DND-41 (cell line): Measurements from ENCODE around the gene SLC38A5.

Experiments
- ATAC-seq: fragments of 200-7000 bp; cut with Tn5 transposase; 3 replicates; pipeline ENCODE4 v1.9.1; 2021; ENCODE audit warnings: low read depth; ENCODE audit not compliant: insufficient read depth
- DNase-seq: peaks from one replicate; pipeline ENCODE4 v3.0.0-alpha.2; 2020
- H2AFZ ChIP-seq: 2 replicates; pipeline ENCODE4 v1.6.0; 2012; ENCODE audit warnings: low read depth, low read length
- H3K27ac ChIP-seq: 2 replicates; pipeline ENCODE4 v1.5.1; 2012; ENCODE audit warnings: low read length, inconsistent platforms
- H3K27me3 ChIP-seq: fragments of 200-600 bp; sonication (generic); 2 replicates; pipeline ENCODE4 v1.6.0; 2012; ENCODE audit warnings: low read length, mild to moderate bottlenecking, inconsistent platforms; ENCODE audit not compliant: insufficient read depth, poor library complexity
- H3K36me3 ChIP-seq: 2 replicates; pipeline ENCODE4 v1.5.1; 2012; ENCODE audit warnings: low read length, inconsistent platforms; ENCODE audit not compliant: insufficient read depth
- H3K4me1 ChIP-seq: 2 replicates; pipeline ENCODE4 v1.5.1; 2012; ENCODE audit warnings: mild to moderate bottlenecking, low read length; ENCODE audit not compliant: insufficient read depth
- H3K4me2 ChIP-seq: 2 replicates; pipeline ENCODE4 v1.6.0; 2012; ENCODE audit warnings: mild to moderate bottlenecking, moderate library complexity, low read length, inconsistent platforms; ENCODE audit not compliant: insufficient read depth
- H3K4me3 ChIP-seq, 2 experiments: fragments of 200-600 bp in 1 of 2; shearing (Covaris generic) in 1 of 2; 2 replicates each; pipeline ENCODE4 v1.5.1; 2012 to 2016; ENCODE audit warnings: inconsistent platforms in 2 of 2, low read length in 2 of 2, mild to moderate bottlenecking in 2 of 2, low read depth in 1 of 2, moderate library complexity in 1 of 2
- H3K79me2 ChIP-seq: 2 replicates; pipeline ENCODE4 v1.6.0; 2012; ENCODE audit warnings: low read length, inconsistent platforms; ENCODE audit not compliant: insufficient read depth
- H3K9ac ChIP-seq: 2 replicates; pipeline ENCODE4 v1.6.0; 2012; ENCODE audit warnings: low read depth, mild to moderate bottlenecking, inconsistent platforms, low read length, moderate library complexity
- H3K9me3 ChIP-seq: 2 replicates; pipeline ENCODE4 v1.5.1; 2012; ENCODE audit warnings: low read length, moderate library complexity, mild to moderate bottlenecking, inconsistent platforms; ENCODE audit not compliant: insufficient read depth, severe bottlenecking
- H4K20me1 ChIP-seq: 2 replicates; pipeline ENCODE4 v1.6.0; 2012; ENCODE audit warnings: low read length; ENCODE audit not compliant: insufficient read depth
- EZH2 ChIP-seq: IDR thresholded peaks from 3 replicates; pipeline ENCODE4 v1.6.1; 2012; ENCODE audit warnings: borderline replicate concordance, low read depth, mild to moderate bottlenecking, moderate library complexity, low read length, inconsistent platforms; ENCODE audit not compliant: severe bottlenecking
- TF ChIP-seq, protein P1 (sequence below): IDR thresholded peaks from 2 replicates; pipeline ENCODE4 v1.5.1; 2012; ENCODE audit warnings: borderline replicate concordance, low read length, moderate library complexity, mild to moderate bottlenecking; ENCODE audit not compliant: poor library complexity, severe bottlenecking; ENCODE audit errors: extremely low read depth

SLC38A5 gene

DNA sequence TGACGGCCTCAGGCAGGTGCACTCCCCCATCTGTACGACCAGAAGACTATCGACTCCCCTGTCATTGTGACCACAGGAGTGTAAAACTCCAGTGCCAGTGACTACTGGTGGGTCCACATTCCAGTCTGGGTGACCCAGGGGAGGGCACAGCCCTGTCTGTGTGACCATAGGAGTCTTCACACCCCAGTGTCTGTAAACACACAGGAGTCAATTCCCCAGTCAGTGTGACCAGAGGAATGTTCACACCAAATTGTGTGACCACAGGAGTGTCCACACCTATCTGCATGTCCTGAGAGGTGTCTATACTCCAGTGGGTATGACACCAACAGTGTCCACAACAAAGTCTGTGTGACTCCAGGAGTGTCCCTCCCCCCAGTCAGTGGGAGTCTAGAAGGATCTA, 18.0 kb upstream of the SLC38A5 start:
- no peaks in the 10 kb centered on the region for H3K4me1 ChIP-seq
- TF ChIP-seq, protein P1, sequence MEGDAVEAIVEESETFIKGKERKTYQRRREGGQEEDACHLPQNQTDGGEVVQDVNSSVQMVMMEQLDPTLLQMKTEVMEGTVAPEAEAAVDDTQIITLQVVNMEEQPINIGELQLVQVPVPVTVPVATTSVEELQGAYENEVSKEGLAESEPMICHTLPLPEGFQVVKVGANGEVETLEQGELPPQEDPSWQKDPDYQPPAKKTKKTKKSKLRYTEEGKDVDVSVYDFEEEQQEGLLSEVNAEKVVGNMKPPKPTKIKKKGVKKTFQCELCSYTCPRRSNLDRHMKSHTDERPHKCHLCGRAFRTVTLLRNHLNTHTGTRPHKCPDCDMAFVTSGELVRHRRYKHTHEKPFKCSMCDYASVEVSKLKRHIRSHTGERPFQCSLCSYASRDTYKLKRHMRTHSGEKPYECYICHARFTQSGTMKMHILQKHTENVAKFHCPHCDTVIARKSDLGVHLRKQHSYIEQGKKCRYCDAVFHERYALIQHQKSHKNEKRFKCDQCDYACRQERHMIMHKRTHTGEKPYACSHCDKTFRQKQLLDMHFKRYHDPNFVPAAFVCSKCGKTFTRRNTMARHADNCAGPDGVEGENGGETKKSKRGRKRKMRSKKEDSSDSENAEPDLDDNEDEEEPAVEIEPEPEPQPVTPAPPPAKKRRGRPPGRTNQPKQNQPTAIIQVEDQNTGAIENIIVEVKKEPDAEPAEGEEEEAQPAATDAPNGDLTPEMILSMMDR = no peak
- no peak for TF ChIP-seq EZH2

DNA sequence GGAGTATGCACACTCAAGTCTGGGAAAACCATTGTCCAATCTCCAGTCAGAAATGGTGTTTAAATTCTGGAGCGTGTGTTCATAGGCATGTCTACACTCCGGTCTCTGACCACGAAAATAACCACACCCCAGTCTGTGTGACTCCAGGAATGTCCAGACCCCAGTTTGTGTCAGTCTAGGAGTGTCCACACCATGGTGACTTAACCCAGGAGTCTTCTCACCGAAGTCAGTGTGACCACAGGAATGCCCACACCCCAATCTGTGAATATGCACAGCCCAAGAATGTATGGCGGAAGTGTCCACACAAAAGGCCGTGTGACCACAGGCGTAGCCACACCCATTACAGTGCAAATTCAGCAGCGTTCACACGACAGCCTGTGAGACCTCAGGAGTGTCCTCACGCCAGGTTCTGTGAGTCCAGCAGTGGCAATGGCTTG, 17.3 kb upstream of the SLC38A5 start:
- TF ChIP-seq EZH2 = no peak
- TF ChIP-seq, protein P1 = no peak
- Histone ChIP-seq H3K36me3 (peaks cover 15% of the 10 kb centered on the region), H4K20me1 (no peaks in the 10 kb centered on the region), H2AFZ (no peak overlapping the region), H3K4me3 (no peak overlapping the region), H3K9ac (no peak overlapping the region), H3K9me3 (no peaks in the 10 kb centered on the region), H3K4me1 (no peaks in the 10 kb centered on the region), H3K27me3 (no peaks in the 10 kb centered on the region), H3K27ac (no peak overlapping the region), H3K79me2 (no peaks in the 10 kb centered on the region), H3K4me2 (no peak overlapping the region)
- DNase-seq (no peak), ATAC-seq (no peak)

More for the DNA sequence above, 18.0 kb upstream of the SLC38A5 start:
- H4K20me1 ChIP-seq = no peaks in the 10 kb centered on the region
- H3K79me2 ChIP-seq = no peaks in the 10 kb centered on the region
- peaks cover 8% of the 10 kb centered on the region; the same call in 1 of the 2 replicates for H3K36me3 ChIP-seq
- H3K27ac ChIP-seq = no peak overlapping the region
- no peak for DNase-seq
- no peak overlapping the region for H3K4me3 ChIP-seq
- H3K9me3 ChIP-seq = no peaks in the 10 kb centered on the region
- no peak overlapping the region for H3K9ac ChIP-seq
- no peak overlapping the region for H3K4me2 ChIP-seq
- ATAC-seq = no peak
- no peak overlapping the region for H2AFZ ChIP-seq
- H3K27me3 ChIP-seq = no peaks in the 10 kb centered on the region

DNA sequence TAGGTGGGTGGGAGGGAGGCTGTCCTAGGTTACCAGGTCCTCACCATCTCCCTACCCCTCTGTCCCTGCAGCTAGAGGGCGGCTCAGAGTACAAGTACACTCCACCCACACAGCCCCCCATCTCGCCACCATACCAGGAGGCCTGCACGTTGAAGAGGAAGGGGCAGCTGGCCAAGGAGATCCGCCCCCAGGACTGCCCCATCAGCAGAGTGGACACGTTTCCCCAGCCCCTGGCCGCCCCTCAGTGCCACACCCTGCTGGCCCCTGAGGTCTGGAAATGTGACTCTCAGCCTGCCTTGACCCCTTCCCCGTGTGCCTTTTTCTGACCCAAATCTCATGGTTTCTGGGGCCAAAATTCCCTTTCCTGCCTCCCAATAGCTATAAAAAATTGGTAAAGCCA, 12.5 kb upstream of the SLC38A5 start:
- no peak overlapping the region for H3K4me3 ChIP-seq
- peaks cover 56% of the 10 kb centered on the region for H3K36me3 ChIP-seq
- H3K9me3 ChIP-seq = no peaks in the 10 kb centered on the region
- no peak overlapping the region for H3K9ac ChIP-seq
- no peak overlapping the region for H3K4me2 ChIP-seq
- TF ChIP-seq, protein P1 = no peak
- TF ChIP-seq EZH2 = no peak
- DNase-seq = no peak
- ATAC-seq = no peak
- H2AFZ ChIP-seq = no peak overlapping the region
- peaks cover 11% of the 10 kb centered on the region; the same call in 1 of the 2 replicates for H4K20me1 ChIP-seq
- H3K79me2 ChIP-seq = peaks cover 11% of the 10 kb centered on the region
- H3K27me3 ChIP-seq = no peaks in the 10 kb centered on the region
- H3K4me1 ChIP-seq = peaks cover 8% of the 10 kb centered on the region
- no peak overlapping the region for H3K27ac ChIP-seq

DNA sequence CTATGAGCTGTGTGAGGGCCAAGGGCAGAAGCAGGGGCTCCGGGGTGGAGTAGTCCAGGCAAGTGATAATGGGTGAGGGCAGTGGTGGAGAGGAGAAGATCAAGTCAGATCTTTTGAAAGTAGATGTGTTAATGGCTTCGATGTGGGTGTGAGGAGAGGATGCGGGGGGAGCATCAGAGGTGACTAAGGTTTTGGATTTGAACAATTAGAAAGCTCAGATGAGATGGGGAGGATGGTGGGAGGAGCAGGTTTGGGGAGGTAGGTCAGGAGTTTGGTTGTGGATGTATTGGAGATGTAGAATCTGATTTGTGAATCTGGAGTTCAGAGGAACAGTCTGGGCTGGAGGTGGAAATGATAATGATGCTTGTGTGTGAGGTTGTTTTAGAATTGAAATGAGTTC, 10.5 kb upstream of the SLC38A5 start:
- Histone ChIP-seq H3K79me2 (peaks cover 31% of the 10 kb centered on the region), H3K27me3 (no peaks in the 10 kb centered on the region), H3K27ac (no peak overlapping the region), H3K4me3 (no peak overlapping the region), H2AFZ (no peak overlapping the region), H3K4me2 (no peak overlapping the region), H3K9me3 (no peaks in the 10 kb centered on the region), H3K36me3 (peaks cover 55% of the 10 kb centered on the region), H3K4me1 (peaks cover 18% of the 10 kb centered on the region), H3K9ac (no peak overlapping the region), H4K20me1 (peaks cover 15% of the 10 kb centered on the region; the same call in 1 of the 2 replicates)
- no peak for ATAC-seq
- TF ChIP-seq EZH2 = no peak
- TF ChIP-seq, protein P1 = no peak
- no peak for DNase-seq
